A549 treated with Mapracorat at 1 μM for 4 hours (cell line): Measurements from ENCODE around the gene FAXC. TPM values are rescaled to one million over a fixed set of nuclear protein-coding genes. Genes with fewer than 3 reads are reported as not detected.

Experiments used
- total RNA-seq: library from RNA; stranded (reverse); fragments of 200-300 nt; extraction: Qiagen RNA extraction; gene quantifications from 5 replicates; pipeline ENCODE4 v1.2.3, GENCODE V29; 2022

FAXC gene
- 5.9 to 8.9 TPM (median 6.6 TPM) in 5 replicates for total RNA-seq

GRCh38 chr6:99349171-99350141, at the start of gene FAXC:
Gene FAXC (minus strand): TSS chr6:99349674. CDS start chr6:99349372, 302 bp downstream.

GRCh38 chr6:99393698-99394531, 44.4 kb upstream of the FAXC start, which contains the start of gene COQ3:
Gene COQ3 (minus strand): TSS chr6:99394195. CDS start chr6:99394179, 16 bp downstream.

Other genes starting within 250 kb of the FAXC start
- gene COQ3, start 44.5 kb upstream of the FAXC start, total RNA-seq = 9.4 to 12.6 TPM (median 11.5 TPM) in 5 replicates
- 22.2 to 31.5 TPM (median 26.9 TPM) in 5 replicates for gene PNISR, start 75.6 kb upstream of the FAXC start, total RNA-seq
- 3.8 to 5.2 TPM (median 4.7 TPM) in 5 replicates for gene USP45, start 165.7 kb upstream of the FAXC start, total RNA-seq
- gene CCNC, start 219.0 kb upstream of the FAXC start, total RNA-seq = 24.8 to 36.6 TPM (median 31.3 TPM) in 5 replicates